OCI-LY7 (cell line): Measurements from ENCODE around the gene AMIGO3.

ENCODE experiments used
- CTCF ChIP-seq: fragments of 200-600 bp; sonication (generic); conservative IDR thresholded peaks from 2 replicates; pipeline ENCODE4 v1.5.1; 2014; ENCODE audit warnings: mild to moderate bottlenecking, antibody characterized with exemption, low read length, moderate library complexity, mixed read lengths
- EZH2phosphoT487 ChIP-seq: fragments of 200-600 bp; sonication (generic); IDR thresholded peaks from 2 replicates; pipeline ENCODE4 v1.6.1; 2018; ENCODE audit warnings: low read depth, borderline replicate concordance, mild to moderate bottlenecking, mixed run types, antibody characterized with exemption, low read length, moderate library complexity, mixed read lengths

DNA sequence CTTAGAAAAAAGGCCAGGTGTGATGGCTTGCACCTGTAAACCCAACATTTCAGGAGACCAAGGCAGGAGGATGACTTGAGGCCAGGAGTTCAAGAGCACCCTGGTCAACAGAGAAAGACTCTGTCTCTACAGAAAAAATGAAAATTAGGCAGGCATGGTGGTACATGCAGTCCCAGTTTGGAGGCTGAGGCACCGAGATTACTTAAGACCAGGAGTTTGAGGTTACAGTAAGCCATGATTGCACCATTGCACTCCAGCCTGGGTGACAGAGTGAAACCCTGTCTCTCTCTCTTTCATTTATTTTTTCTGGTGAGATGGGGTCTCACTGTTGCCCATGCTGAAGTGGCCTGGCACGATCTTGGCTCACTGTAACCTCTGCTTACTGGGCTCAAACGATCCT, 42.2 kb upstream of the AMIGO3 start:
- no peak for TF ChIP-seq CTCF
- TF ChIP-seq EZH2phosphoT487 = no peak
